Measurements from ENCODE around the gene SYNJ1. TPM values are rescaled to one million over a fixed set of nuclear protein-coding genes. Genes with fewer than 3 reads are reported as not detected.

The SYNJ1 gene
- total and polyA plus RNA-seq, 2 of the 13 experiments (the other 11 are each of a cell fraction or from before 2014, with no cell fraction given) = 2.0 to 2.7 TPM

GRCh38 chr21:32592929-32593502 is 134.8 kb downstream of the SYNJ1 start (continued):
- TF ChIP-seq ZNF646 (CRISPR knock-in tag; IDR thresholded peaks at IDR 0.05) = no peak
- 0 out of 2 replicates have a peak, but pooled peaks have one; percentile 25 for TF ChIP-seq ZKSCAN1 (IDR thresholded peaks at IDR 0.05; ENCODE audit: low read length)
- TF ChIP-seq ZNF256 (CRISPR knock-in tag; conservative IDR thresholded peaks at IDR 0.05) = no peak
- TF ChIP-seq SCMH1 (CRISPR knock-in tag; IDR thresholded peaks at IDR 0.05; ENCODE audit: borderline replicate concordance) = no peak
- TF ChIP-seq UBTF (CRISPR knock-in tag; IDR thresholded peaks at IDR 0.05) = peak; percentile 26
- 0 out of 2 replicates have a peak, but pooled peaks have one; percentile 53 for TF ChIP-seq ZNF431 (CRISPR knock-in tag; IDR thresholded peaks at IDR 0.05; ENCODE audit: borderline replicate concordance, low read depth)
- TF ChIP-seq GABPB1 (CRISPR knock-in tag; IDR thresholded peaks at IDR 0.05) = peak; percentile 13; the same call in 1 of the 2 replicates
- TF ChIP-seq ZNF512 (CRISPR knock-in tag; IDR thresholded peaks at IDR 0.05) = no peak
- TF ChIP-seq NFKB2 (CRISPR knock-in tag; IDR thresholded peaks at IDR 0.05; ENCODE audit: borderline replicate concordance) = no peak
- peak; percentile 87; the same call in 1 of the 2 replicates for TF ChIP-seq ZNF124 (CRISPR knock-in tag; IDR thresholded peaks at IDR 0.05)
- no peak for TF ChIP-seq KLF6 (CRISPR knock-in tag; IDR thresholded peaks at IDR 0.05)
- peak; percentile 99 for TF ChIP-seq RXRB (CRISPR knock-in tag; IDR thresholded peaks at IDR 0.05; ENCODE audit: borderline replicate concordance)
- peak; percentile 46; the same call in 1 of the 2 replicates for TF ChIP-seq ZNF317 (CRISPR knock-in tag; IDR thresholded peaks at IDR 0.05)
- TF ChIP-seq ZNF225 (CRISPR knock-in tag; IDR thresholded peaks at IDR 0.05) = no peak
- peak; percentile 81; the same call in 1 of the 2 replicates for TF ChIP-seq ZNF44 (CRISPR knock-in tag; IDR thresholded peaks at IDR 0.05)
- no peak for TF ChIP-seq ZNF740 (CRISPR knock-in tag; IDR thresholded peaks at IDR 0.05)
- peak; percentile 68 for TF ChIP-seq ZNF589 (CRISPR knock-in tag; conservative IDR thresholded peaks at IDR 0.05)
- no peak for TF ChIP-seq ZNF235 (CRISPR knock-in tag; IDR thresholded peaks at IDR 0.05; ENCODE audit: borderline replicate concordance)
- TF ChIP-seq ATAD3A (CRISPR knock-in tag; IDR thresholded peaks at IDR 0.05) = no peak
